SU-DHL-6 (cell line): ENCODE measurements around the gene CST11.

ENCODE experiments used
- H2AFZ ChIP-seq: fragments of 200-600 bp; sonication (generic); 2 replicates; pipeline ENCODE4 v1.6.1; 2014; ENCODE audit warnings: low read depth, mild to moderate bottlenecking, moderate library complexity, mixed read lengths, antibody characterized with exemption, low read length; ENCODE audit not compliant: severe bottlenecking
- H3F3A ChIP-seq: fragments of 200-600 bp; shearing (Covaris generic); 2 replicates; pipeline ENCODE4 v1.6.0; 2016; ENCODE audit warnings: antibody characterized with exemption, mild to moderate bottlenecking; ENCODE audit not compliant: insufficient read depth
- H3K27ac ChIP-seq: fragments of 200-600 bp; sonication (generic); 2 replicates; pipeline ENCODE4 v1.5.1; 2016; ENCODE audit warnings: low read depth, mild to moderate bottlenecking, low read length, moderate library complexity, mixed read lengths
- H3K27me3 ChIP-seq: fragments of 200-600 bp; sonication (generic), shearing (Covaris generic); 2 replicates; pipeline ENCODE4 v1.6.0; 2014; ENCODE audit warnings: mild to moderate bottlenecking, low read length
- H3K36me3 ChIP-seq: fragments of 200-600 bp; sonication (generic); 2 replicates; pipeline ENCODE4 v1.6.1; 2014; ENCODE audit warnings: mild to moderate bottlenecking, low read length, mixed read lengths
- H3K4me2 ChIP-seq: fragments of 300-600, 200-600 bp; shearing (Covaris generic), sonication (generic); 2 replicates; pipeline ENCODE4 v1.6.0; 2014; ENCODE audit warnings: low read length, low read depth, mild to moderate bottlenecking; ENCODE audit not compliant: poor library complexity, severe bottlenecking
- H3K4me3 ChIP-seq: fragments of 200-600 bp; sonication (generic); 2 replicates; pipeline ENCODE4 v1.5.1; 2014; ENCODE audit warnings: antibody characterized with exemption, low read length, mild to moderate bottlenecking, mixed read lengths; ENCODE audit not compliant: insufficient read depth, poor library complexity, severe bottlenecking
- H3K79me2 ChIP-seq: fragments of 200-600 bp; sonication (generic); 2 replicates; pipeline ENCODE4 v1.6.1; 2014; ENCODE audit warnings: mild to moderate bottlenecking, low read length, moderate library complexity; ENCODE audit not compliant: insufficient read depth
- H3K9ac ChIP-seq: fragments of 200-600 bp; sonication (generic); 2 replicates; pipeline ENCODE4 v1.7.0; 2014; ENCODE audit warnings: mild to moderate bottlenecking, low read length
- H3K9me2 ChIP-seq: fragments of 200-600 bp; sonication (generic); replicated peaks from 2 replicates; pipeline ENCODE4 v1.6.1; 2014; ENCODE audit warnings: low read length; ENCODE audit not compliant: insufficient read depth
- H3K9me3 ChIP-seq: fragments of 200-600 bp; sonication (generic); 2 replicates; pipeline ENCODE4 v1.6.1; 2014; ENCODE audit warnings: low read length, mixed read lengths; ENCODE audit not compliant: insufficient read depth
- H4K20me1 ChIP-seq: fragments of 200-600 bp; sonication (generic); 2 replicates; pipeline ENCODE4 v1.6.1; 2014; ENCODE audit warnings: low read depth, mild to moderate bottlenecking, antibody characterized with exemption, low read length, moderate library complexity, mixed read lengths
- EZH2phosphoT487 ChIP-seq: fragments of 200-600 bp; sonication (generic), shearing (Covaris generic); conservative IDR thresholded peaks from 2 replicates; pipeline ENCODE4 v1.6.1; 2018; ENCODE audit warnings: mild to moderate bottlenecking, antibody characterized with exemption, low read length, moderate library complexity, mixed read lengths
- TF ChIP-seq, protein P1 (sequence below): fragments of 200-600 bp; sonication (generic); IDR thresholded peaks from one replicate; pipeline ENCODE4 v1.5.1; 2017; ENCODE audit warnings: antibody characterized with exemption, mild to moderate bottlenecking, low read length, moderate library complexity; ENCODE audit not compliant: insufficient read depth, poor library complexity, severe bottlenecking

The CST11 gene

DNA sequence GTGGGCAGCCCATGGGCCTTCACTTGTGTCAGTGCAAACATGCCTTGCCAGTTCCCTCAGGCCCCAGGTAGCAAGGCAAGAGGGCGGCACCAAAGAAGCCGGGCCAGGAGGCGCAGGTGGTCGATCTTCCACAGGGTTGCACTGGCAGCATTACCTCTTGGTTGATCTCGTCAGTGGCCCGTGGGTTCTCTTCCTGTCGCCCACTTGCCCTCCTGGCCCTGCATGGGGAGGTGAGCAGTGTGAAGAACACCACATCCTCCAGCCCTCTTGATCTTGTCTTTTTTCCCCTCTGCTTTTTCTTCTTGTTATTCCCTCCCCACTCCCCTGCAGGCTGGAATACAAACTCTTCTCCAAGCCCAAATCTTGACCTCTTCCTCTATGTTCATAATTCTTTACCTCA, 3.0 kb upstream of the CST11 start:
- Histone ChIP-seq H3K4me2 (no peak overlapping the region), H3K9me3 (no peaks in the 10 kb centered on the region), H3K27ac (no peak overlapping the region), H3K9me2 (no peaks in the 10 kb centered on the region), H4K20me1 (no peaks in the 10 kb centered on the region), H3K27me3 (no peaks in the 10 kb centered on the region), H3F3A (no peaks in the 10 kb centered on the region), H3K9ac (no peak overlapping the region), H3K4me3 (no peak overlapping the region), H3K36me3 (no peaks in the 10 kb centered on the region), H3K79me2 (no peaks in the 10 kb centered on the region), H2AFZ (no peak overlapping the region)
- TF ChIP-seq, protein P1, sequence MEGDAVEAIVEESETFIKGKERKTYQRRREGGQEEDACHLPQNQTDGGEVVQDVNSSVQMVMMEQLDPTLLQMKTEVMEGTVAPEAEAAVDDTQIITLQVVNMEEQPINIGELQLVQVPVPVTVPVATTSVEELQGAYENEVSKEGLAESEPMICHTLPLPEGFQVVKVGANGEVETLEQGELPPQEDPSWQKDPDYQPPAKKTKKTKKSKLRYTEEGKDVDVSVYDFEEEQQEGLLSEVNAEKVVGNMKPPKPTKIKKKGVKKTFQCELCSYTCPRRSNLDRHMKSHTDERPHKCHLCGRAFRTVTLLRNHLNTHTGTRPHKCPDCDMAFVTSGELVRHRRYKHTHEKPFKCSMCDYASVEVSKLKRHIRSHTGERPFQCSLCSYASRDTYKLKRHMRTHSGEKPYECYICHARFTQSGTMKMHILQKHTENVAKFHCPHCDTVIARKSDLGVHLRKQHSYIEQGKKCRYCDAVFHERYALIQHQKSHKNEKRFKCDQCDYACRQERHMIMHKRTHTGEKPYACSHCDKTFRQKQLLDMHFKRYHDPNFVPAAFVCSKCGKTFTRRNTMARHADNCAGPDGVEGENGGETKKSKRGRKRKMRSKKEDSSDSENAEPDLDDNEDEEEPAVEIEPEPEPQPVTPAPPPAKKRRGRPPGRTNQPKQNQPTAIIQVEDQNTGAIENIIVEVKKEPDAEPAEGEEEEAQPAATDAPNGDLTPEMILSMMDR, result no peak
- TF ChIP-seq EZH2phosphoT487, result no peak

DNA sequence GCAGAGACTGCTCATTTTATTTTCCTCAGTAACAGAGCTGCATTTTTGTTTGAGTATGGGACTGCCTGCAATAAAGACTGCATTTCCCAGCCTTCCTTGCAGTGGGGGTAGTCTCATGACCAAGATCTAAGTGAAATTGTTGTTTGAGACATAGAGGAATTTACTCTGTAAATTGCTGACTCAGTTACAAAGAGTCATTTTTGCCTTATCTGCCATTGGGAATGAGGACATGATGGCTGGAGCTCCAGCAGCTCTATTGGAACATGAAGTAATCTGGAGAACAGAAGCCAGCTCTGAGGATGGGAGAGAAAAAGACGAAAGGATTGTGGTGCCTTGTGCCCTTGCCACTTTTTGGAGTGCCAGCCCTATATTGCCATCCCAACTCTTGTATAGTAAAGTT, 2.1 kb upstream of the CST11 start:
- no peak overlapping the region for H3K4me3 ChIP-seq
- no peak overlapping the region for H3K4me2 ChIP-seq
- TF ChIP-seq, protein P1, result no peak
- no peak for TF ChIP-seq EZH2phosphoT487
- no peaks in the 10 kb centered on the region for H3K9me3 ChIP-seq
- no peak overlapping the region for H3K9ac ChIP-seq
- H3K27ac ChIP-seq, result no peak overlapping the region
- H4K20me1 ChIP-seq, result no peaks in the 10 kb centered on the region
- no peaks in the 10 kb centered on the region for H3F3A ChIP-seq
- no peaks in the 10 kb centered on the region for H3K9me2 ChIP-seq
- H3K79me2 ChIP-seq, result no peaks in the 10 kb centered on the region
- H3K36me3 ChIP-seq, result no peaks in the 10 kb centered on the region
- H2AFZ ChIP-seq, result no peak overlapping the region
- H3K27me3 ChIP-seq, result no peaks in the 10 kb centered on the region

DNA sequence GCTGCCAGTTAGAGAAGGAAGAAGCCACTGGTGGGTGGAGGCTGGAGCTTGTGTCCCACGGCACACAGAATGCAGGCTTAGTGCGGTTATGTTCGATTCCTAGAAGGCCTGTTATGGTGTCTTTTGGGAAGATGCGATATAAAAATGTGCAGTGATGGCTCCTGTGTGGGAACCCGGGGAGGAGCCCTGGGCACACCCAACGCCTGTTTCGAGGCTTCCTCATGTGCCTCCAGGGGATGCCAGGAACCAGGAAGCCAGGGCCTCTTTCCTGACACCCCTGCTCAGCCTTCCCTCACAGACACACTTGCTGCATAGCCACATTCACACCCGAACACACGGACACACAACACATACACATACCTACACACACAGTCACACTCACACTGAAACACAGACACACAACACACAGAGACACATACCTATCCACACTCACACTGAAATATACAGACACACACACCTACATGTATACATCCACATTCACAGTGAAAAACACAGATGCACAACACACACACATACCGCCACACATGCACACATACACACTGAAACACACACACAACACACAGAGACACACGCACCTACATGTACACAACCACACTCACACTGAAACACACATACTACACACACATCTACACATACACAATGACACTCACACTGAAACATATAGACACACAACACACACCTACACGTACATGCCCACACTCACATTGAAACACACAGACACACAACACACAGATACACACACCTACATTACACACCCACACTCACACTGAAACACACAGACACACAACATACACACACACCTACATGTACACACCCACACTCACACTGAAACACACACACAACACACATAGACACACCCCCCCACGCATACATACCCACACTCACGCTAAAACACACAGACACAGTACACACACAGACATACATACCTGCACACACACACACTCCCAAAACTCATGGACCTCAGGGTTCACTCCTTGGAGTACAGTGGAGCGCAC, 1.2 kb upstream of the CST11 start:
- no peak overlapping the region for H3K4me3 ChIP-seq
- H4K20me1 ChIP-seq, result no peaks in the 10 kb centered on the region
- H3K9ac ChIP-seq, result no peak overlapping the region
- TF ChIP-seq, protein P1, result no peak
- no peak for TF ChIP-seq EZH2phosphoT487
- H3K9me3 ChIP-seq, result no peaks in the 10 kb centered on the region
- H3F3A ChIP-seq, result no peaks in the 10 kb centered on the region
- no peak overlapping the region for H3K27ac ChIP-seq
- no peaks in the 10 kb centered on the region for H3K36me3 ChIP-seq
- H3K27me3 ChIP-seq, result no peaks in the 10 kb centered on the region
- H3K9me2 ChIP-seq, result no peaks in the 10 kb centered on the region
- H3K79me2 ChIP-seq, result no peaks in the 10 kb centered on the region
- H2AFZ ChIP-seq, result no peak overlapping the region
- no peak overlapping the region for H3K4me2 ChIP-seq
